Peyer's patch (tissue), 4 donors: ENCODE results near the gene TGFB3. TPM values are rescaled to one million over a fixed set of nuclear protein-coding genes. Genes with fewer than 3 reads are reported as not detected.

Experiments
- DNase-seq, 3 donors: peaks; one replicate each; pipeline ENCODE4 v3.0.0-alpha.2; 2017 to 2019
- H3K27ac ChIP-seq, 4 donors: fragments of 200-600 bp; sonication (generic); one replicate each; pipeline ENCODE4 v1.5.1; 2016 to 2019
- H3K27me3 ChIP-seq, 2 donors: fragments of 200-600 bp; sonication (generic); one replicate each; pipeline ENCODE4 v1.5.1; 2019
- H3K36me3 ChIP-seq, 3 donors: fragments of 200-600 bp; sonication (generic); one replicate each; pipeline ENCODE4 v1.5.1; 2016 to 2019
- H3K4me1 ChIP-seq, 4 donors: fragments of 200-600 bp; sonication (generic); one replicate each; pipeline ENCODE4 v1.5.1; 2016 to 2019
- H3K4me3 ChIP-seq, 4 donors: fragments of 200-600 bp; sonication (generic); 1 replicate in 3 of 4; 2 replicates in 1 of 4; pipeline ENCODE4 v1.5.1; 2016 to 2019; ENCODE audit warnings: mild to moderate bottlenecking in 1 of 4
- H3K9me3 ChIP-seq, 4 donors: fragments of 200-600 bp; sonication (generic); one replicate each; pipeline ENCODE4 v1.5.1; 2016 to 2019; ENCODE audit warnings: mild to moderate bottlenecking in 1 of 4
- CTCF ChIP-seq, 6 experiments: fragments of 450-650 bp in 4 of 6; fragments of 200-600 bp in 2 of 6; sonication (generic) in 1 of 6; IDR thresholded peaks; one replicate each; pipeline ENCODE4 v1.5.1; 2017 to 2019; ENCODE audit warnings: antibody characterized with exemption in 6 of 6, mild to moderate bottlenecking in 3 of 6, moderate library complexity in 1 of 6
- POLR2A ChIP-seq, 2 donors: fragments of 450-650 bp; IDR thresholded peaks; one replicate each; pipeline ENCODE4 v1.5.1; 2017; ENCODE audit warnings: antibody characterized with exemption in 2 of 2, mild to moderate bottlenecking in 2 of 2, moderate library complexity in 2 of 2
- total RNA-seq, 4 donors: library from RNA; depleted of rRNA; stranded (reverse); fragments of >200 nt; gene quantifications; one replicate each; pipeline ENCODE4 v1.1.0, GENCODE V29; 2016

Gene TGFB3
- total RNA-seq, 4 donors from 2014 or later, result 4.2 to 9.2 (median 6.4) TPM

GRCh38 chr14:75976826-75977581, 4.8 kb downstream of the TGFB3 start:
- TF ChIP-seq POLR2A (IDR thresholded peaks at IDR 0.05) (no peak), CTCF (IDR thresholded peaks at IDR 0.05) (no peak)
- Histone ChIP-seq H3K4me3 (no peak overlapping the region), H3K27ac (no peak overlapping the region), H3K27me3 (no peaks in the 10 kb centered on the region), H3K36me3 (no peaks in the 10 kb centered on the region), H3K4me1 (peaks cover 0 to 33% (median 10%) of the 10 kb centered on the region in 4 donors), H3K9me3 (no peaks in the 10 kb centered on the region)
- no peak for DNase-seq

GRCh38 chr14:75972801-75973421, 8.9 kb downstream of the TGFB3 start:
- Histone ChIP-seq H3K27me3 (no peaks in the 10 kb centered on the region), H3K4me3 (no peak overlapping the region), H3K36me3 (peaks cover 0 to 4% (median 0%) of the 10 kb centered on the region in 3 donors), H3K4me1 (peaks cover 0 to 3% (median under 1%) of the 10 kb centered on the region in 4 donors), H3K9me3 (no peaks in the 10 kb centered on the region), H3K27ac (no peak overlapping the region)
- no peak for DNase-seq
- TF ChIP-seq POLR2A (IDR thresholded peaks at IDR 0.05) (no peak), CTCF (IDR thresholded peaks at IDR 0.05) (no peak)

- H3K9me3 ChIP-seq, result no peaks in the 10 kb centered on the region
Measured at GRCh38 chr14:75971509-75971908, 10.3 kb downstream of the TGFB3 start.

GRCh38 chr14:75970989-75971388, 10.8 kb downstream of the TGFB3 start:
- Histone ChIP-seq H3K4me3 (no peak overlapping the region), H3K36me3 (peaks cover 0 to 4% (median 0%) of the 10 kb centered on the region in 3 donors), H3K9me3 (no peaks in the 10 kb centered on the region), H3K4me1 (no peaks in the 10 kb centered on the region), H3K27me3 (no peaks in the 10 kb centered on the region), H3K27ac (no peak overlapping the region)
- TF ChIP-seq POLR2A (IDR thresholded peaks at IDR 0.05), result no peak
- no peak for DNase-seq

More at GRCh38 chr14:75971509-75971908, 10.3 kb downstream of the TGFB3 start:
- H3K4me1 ChIP-seq, result no peaks in the 10 kb centered on the region
- no peak for TF ChIP-seq POLR2A (IDR thresholded peaks at IDR 0.05)
- no peak for TF ChIP-seq CTCF (IDR thresholded peaks at IDR 0.05)
- peaks cover 0 to 4% (median 0%) of the 10 kb centered on the region in 3 donors for H3K36me3 ChIP-seq
- no peak overlapping the region for H3K27ac ChIP-seq
- no peak for DNase-seq
- no peak overlapping the region for H3K4me3 ChIP-seq
- H3K27me3 ChIP-seq, result no peaks in the 10 kb centered on the region

- H3K4me1 ChIP-seq, result no peaks in the 10 kb centered on the region
- peaks cover 0 to 11% (median 0%) of the 10 kb centered on the region in 3 donors for H3K36me3 ChIP-seq
- no peak overlapping the region for H3K27ac ChIP-seq
- DNase-seq, result no peak
- H3K27me3 ChIP-seq, result no peaks in the 10 kb centered on the region
- no peak overlapping the region for H3K4me3 ChIP-seq
- H3K9me3 ChIP-seq, result no peaks in the 10 kb centered on the region
- TF ChIP-seq CTCF (IDR thresholded peaks at IDR 0.05), result no peak
- TF ChIP-seq POLR2A (IDR thresholded peaks at IDR 0.05), result no peak
Measured at GRCh38 chr14:75969891-75970290, 11.9 kb downstream of the TGFB3 start.

- H3K36me3 ChIP-seq, result peaks cover 0 to 11% (median 0%) of the 10 kb centered on the region in 3 donors
- no peak for DNase-seq
- H3K4me1 ChIP-seq, result no peaks in the 10 kb centered on the region
- H3K27me3 ChIP-seq, result no peaks in the 10 kb centered on the region
- TF ChIP-seq CTCF (IDR thresholded peaks at IDR 0.05) (no peak), POLR2A (IDR thresholded peaks at IDR 0.05) (no peak)
- H3K27ac ChIP-seq, result no peak overlapping the region
- no peaks in the 10 kb centered on the region for H3K9me3 ChIP-seq
- H3K4me3 ChIP-seq, result no peak overlapping the region
Measured at GRCh38 chr14:75969126-75969525, 12.7 kb downstream of the TGFB3 start.
